Measurements from ENCODE around the gene SHH.

- TF ChIP-seq CREB1 (CRISPR knock-in tag; IDR thresholded peaks at IDR 0.05; ENCODE audit: low read depth): no peak
- no peak for TF ChIP-seq CTCF (conservative IDR thresholded peaks at IDR 0.05; ENCODE audit: low read depth in 2 of 2)
- no peak for TF ChIP-seq EZH2 (IDR thresholded peaks at IDR 0.05; ENCODE audit: low read depth, unreplicated experiment)
- no peak for TF ChIP-seq EZH2phosphoT487 (IDR thresholded peaks at IDR 0.05; ENCODE audit: unreplicated experiment)
- TF ChIP-seq POLR2AphosphoS5 (IDR thresholded peaks at IDR 0.05; ENCODE audit: low read depth): no peak
Measured at GRCh38 chr7:155750255-155751125, 61.8 kb downstream of the SHH start.

Measured in GM23338 (cell line).